ENCODE measurements around the gene CCDC148. TPM values are rescaled to one million over a fixed set of nuclear protein-coding genes. Genes with fewer than 3 reads are reported as not detected.

CCDC148 gene
- total and polyA plus RNA-seq, 10 of the 15 experiments (the other 5 are each of a cell fraction or from before 2014, with no cell fraction given): 0.07 to 0.30 (median 0.18) TPM; not detected in 7

DNA sequence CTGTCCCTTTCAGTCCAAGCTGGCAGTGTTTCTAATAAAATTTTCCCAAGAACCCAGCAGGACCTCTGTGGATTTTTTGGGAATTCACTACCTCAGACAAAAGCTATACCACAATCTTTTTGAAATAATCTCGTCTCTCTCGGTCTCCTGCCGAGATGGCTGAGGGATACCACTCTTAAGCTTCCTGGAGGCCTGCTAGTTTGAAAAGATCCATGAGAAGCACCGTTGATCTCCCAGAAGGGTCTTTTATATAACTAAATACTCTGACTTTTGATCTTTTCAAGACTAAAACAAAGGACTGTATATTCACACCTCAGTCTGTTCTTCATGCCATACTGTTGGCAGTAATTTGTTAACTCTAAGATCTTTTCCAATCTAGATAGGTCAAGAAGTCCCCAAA lies 213.2 kb downstream of the CCDC148 start (continued):
- TF ChIP-seq, protein P1, sequence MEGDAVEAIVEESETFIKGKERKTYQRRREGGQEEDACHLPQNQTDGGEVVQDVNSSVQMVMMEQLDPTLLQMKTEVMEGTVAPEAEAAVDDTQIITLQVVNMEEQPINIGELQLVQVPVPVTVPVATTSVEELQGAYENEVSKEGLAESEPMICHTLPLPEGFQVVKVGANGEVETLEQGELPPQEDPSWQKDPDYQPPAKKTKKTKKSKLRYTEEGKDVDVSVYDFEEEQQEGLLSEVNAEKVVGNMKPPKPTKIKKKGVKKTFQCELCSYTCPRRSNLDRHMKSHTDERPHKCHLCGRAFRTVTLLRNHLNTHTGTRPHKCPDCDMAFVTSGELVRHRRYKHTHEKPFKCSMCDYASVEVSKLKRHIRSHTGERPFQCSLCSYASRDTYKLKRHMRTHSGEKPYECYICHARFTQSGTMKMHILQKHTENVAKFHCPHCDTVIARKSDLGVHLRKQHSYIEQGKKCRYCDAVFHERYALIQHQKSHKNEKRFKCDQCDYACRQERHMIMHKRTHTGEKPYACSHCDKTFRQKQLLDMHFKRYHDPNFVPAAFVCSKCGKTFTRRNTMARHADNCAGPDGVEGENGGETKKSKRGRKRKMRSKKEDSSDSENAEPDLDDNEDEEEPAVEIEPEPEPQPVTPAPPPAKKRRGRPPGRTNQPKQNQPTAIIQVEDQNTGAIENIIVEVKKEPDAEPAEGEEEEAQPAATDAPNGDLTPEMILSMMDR (IDR thresholded peaks at IDR 0.05 in 2 of 3, conservative IDR thresholded peaks at IDR 0.05 in 1 of 3; ENCODE audit: control insufficient read depth in 2 of 3, extremely low read depth in 1 of 3, insufficient read depth in 1 of 3, low read depth in 3 of 3, low read length in 3 of 3): no peak
- TF ChIP-seq CHD2 (IDR thresholded peaks at IDR 0.05; ENCODE audit: borderline replicate concordance, low read depth, low read length): no peak
- TF ChIP-seq TCF7 (IDR thresholded peaks at IDR 0.05; ENCODE audit: borderline replicate concordance): no peak
- TF ChIP-seq HDAC6 (IDR thresholded peaks at IDR 0.05; ENCODE audit: unreplicated experiment): no peak
- no peak for TF ChIP-seq HDAC2 (IDR thresholded peaks at IDR 0.05)
- TF ChIP-seq SIN3A (IDR thresholded peaks at IDR 0.05; ENCODE audit: low read depth, low read length): no peak
- TF ChIP-seq, protein P2, sequence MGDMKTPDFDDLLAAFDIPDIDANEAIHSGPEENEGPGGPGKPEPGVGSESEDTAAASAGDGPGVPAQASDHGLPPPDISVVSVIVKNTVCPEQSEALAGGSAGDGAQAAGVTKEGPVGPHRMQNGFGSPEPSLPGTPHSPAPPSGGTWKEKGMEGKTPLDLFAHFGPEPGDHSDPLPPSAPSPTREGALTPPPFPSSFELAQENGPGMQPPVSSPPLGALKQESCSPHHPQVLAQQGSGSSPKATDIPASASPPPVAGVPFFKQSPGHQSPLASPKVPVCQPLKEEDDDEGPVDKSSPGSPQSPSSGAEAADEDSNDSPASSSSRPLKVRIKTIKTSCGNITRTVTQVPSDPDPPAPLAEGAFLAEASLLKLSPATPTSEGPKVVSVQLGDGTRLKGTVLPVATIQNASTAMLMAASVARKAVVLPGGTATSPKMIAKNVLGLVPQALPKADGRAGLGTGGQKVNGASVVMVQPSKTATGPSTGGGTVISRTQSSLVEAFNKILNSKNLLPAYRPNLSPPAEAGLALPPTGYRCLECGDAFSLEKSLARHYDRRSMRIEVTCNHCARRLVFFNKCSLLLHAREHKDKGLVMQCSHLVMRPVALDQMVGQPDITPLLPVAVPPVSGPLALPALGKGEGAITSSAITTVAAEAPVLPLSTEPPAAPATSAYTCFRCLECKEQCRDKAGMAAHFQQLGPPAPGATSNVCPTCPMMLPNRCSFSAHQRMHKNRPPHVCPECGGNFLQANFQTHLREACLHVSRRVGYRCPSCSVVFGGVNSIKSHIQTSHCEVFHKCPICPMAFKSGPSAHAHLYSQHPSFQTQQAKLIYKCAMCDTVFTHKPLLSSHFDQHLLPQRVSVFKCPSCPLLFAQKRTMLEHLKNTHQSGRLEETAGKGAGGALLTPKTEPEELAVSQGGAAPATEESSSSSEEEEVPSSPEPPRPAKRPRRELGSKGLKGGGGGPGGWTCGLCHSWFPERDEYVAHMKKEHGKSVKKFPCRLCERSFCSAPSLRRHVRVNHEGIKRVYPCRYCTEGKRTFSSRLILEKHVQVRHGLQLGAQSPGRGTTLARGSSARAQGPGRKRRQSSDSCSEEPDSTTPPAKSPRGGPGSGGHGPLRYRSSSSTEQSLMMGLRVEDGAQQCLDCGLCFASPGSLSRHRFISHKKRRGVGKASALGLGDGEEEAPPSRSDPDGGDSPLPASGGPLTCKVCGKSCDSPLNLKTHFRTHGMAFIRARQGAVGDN (IDR thresholded peaks at IDR 0.05): no peak
- no peak for TF ChIP-seq ZNF622 (IDR thresholded peaks at IDR 0.05)
- TF ChIP-seq, protein P3, sequence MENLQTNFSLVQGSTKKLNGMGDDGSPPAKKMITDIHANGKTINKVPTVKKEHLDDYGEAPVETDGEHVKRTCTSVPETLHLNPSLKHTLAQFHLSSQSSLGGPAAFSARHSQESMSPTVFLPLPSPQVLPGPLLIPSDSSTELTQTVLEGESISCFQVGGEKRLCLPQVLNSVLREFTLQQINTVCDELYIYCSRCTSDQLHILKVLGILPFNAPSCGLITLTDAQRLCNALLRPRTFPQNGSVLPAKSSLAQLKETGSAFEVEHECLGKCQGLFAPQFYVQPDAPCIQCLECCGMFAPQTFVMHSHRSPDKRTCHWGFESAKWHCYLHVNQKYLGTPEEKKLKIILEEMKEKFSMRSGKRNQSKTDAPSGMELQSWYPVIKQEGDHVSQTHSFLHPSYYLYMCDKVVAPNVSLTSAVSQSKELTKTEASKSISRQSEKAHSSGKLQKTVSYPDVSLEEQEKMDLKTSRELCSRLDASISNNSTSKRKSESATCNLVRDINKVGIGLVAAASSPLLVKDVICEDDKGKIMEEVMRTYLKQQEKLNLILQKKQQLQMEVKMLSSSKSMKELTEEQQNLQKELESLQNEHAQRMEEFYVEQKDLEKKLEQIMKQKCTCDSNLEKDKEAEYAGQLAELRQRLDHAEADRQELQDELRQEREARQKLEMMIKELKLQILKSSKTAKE (IDR thresholded peaks at IDR 0.05; ENCODE audit: low read depth, poor library complexity, severe bottlenecking): no peak
- no peak for TF ChIP-seq ZSCAN29 (IDR thresholded peaks at IDR 0.05)
- TF ChIP-seq, protein P4, sequence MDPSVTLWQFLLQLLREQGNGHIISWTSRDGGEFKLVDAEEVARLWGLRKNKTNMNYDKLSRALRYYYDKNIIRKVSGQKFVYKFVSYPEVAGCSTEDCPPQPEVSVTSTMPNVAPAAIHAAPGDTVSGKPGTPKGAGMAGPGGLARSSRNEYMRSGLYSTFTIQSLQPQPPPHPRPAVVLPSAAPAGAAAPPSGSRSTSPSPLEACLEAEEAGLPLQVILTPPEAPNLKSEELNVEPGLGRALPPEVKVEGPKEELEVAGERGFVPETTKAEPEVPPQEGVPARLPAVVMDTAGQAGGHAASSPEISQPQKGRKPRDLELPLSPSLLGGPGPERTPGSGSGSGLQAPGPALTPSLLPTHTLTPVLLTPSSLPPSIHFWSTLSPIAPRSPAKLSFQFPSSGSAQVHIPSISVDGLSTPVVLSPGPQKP (IDR thresholded peaks at IDR 0.05; ENCODE audit: low read depth, low read length): no peak
- TF ChIP-seq MEF2B (IDR thresholded peaks at IDR 0.05; ENCODE audit: partially characterized antibody, poor library complexity, severe bottlenecking): no peak
- TF ChIP-seq, protein P5, sequence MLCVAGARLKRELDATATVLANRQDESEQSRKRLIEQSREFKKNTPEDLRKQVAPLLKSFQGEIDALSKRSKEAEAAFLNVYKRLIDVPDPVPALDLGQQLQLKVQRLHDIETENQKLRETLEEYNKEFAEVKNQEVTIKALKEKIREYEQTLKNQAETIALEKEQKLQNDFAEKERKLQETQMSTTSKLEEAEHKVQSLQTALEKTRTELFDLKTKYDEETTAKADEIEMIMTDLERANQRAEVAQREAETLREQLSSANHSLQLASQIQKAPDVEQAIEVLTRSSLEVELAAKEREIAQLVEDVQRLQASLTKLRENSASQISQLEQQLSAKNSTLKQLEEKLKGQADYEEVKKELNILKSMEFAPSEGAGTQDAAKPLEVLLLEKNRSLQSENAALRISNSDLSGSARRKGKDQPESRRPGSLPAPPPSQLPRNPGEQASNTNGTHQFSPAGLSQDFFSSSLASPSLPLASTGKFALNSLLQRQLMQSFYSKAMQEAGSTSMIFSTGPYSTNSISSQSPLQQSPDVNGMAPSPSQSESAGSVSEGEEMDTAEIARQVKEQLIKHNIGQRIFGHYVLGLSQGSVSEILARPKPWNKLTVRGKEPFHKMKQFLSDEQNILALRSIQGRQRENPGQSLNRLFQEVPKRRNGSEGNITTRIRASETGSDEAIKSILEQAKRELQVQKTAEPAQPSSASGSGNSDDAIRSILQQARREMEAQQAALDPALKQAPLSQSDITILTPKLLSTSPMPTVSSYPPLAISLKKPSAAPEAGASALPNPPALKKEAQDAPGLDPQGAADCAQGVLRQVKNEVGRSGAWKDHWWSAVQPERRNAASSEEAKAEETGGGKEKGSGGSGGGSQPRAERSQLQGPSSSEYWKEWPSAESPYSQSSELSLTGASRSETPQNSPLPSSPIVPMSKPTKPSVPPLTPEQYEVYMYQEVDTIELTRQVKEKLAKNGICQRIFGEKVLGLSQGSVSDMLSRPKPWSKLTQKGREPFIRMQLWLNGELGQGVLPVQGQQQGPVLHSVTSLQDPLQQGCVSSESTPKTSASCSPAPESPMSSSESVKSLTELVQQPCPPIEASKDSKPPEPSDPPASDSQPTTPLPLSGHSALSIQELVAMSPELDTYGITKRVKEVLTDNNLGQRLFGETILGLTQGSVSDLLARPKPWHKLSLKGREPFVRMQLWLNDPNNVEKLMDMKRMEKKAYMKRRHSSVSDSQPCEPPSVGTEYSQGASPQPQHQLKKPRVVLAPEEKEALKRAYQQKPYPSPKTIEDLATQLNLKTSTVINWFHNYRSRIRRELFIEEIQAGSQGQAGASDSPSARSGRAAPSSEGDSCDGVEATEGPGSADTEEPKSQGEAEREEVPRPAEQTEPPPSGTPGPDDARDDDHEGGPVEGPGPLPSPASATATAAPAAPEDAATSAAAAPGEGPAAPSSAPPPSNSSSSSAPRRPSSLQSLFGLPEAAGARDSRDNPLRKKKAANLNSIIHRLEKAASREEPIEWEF (IDR thresholded peaks at IDR 0.05; ENCODE audit: insufficient replicate concordance, low read depth, low read length): no peak
